ENCODE results near the gene TMEM170A. TPM values are rescaled to one million over a fixed set of nuclear protein-coding genes. Genes with fewer than 3 reads are reported as not detected.

The TMEM170A gene
- total RNA-seq, 2 donors from 2014 or later = 72.7 to 74.8 TPM

- H3K4me3 ChIP-seq (ENCODE audit: low read length) = peak overlapping the region; percentile 92
- DNase-seq = no peak
- peak overlapping the region; percentile 91 for H3K27ac Mint-ChIP-seq
- peak overlapping the region; percentile 88 for H3K4me3 Mint-ChIP-seq
- H3K9me3 ChIP-seq (ENCODE audit: control insufficient read depth, low read length) = no peaks in the 10 kb centered on the region
- H3K4me1 Mint-ChIP-seq = peaks cover 40% of the 10 kb centered on the region
- peaks cover 11% of the 10 kb centered on the region for H3K36me3 Mint-ChIP-seq (ENCODE audit: low read depth)
- no peaks in the 10 kb centered on the region for H3K27me3 ChIP-seq (ENCODE audit: control insufficient read depth, insufficient read depth, low read length, poor library complexity, severe bottlenecking)
- no peaks in the 10 kb centered on the region for H3K27me3 Mint-ChIP-seq (ENCODE audit: insufficient read depth)
- H3K9me3 Mint-ChIP-seq = peaks cover 2% of the 10 kb centered on the region
- no peak overlapping the region for H3K27ac ChIP-seq (ENCODE audit: low read depth, low read length)
- peaks cover 5% of the 10 kb centered on the region for H3K4me1 ChIP-seq (ENCODE audit: control insufficient read depth, insufficient read depth, low read length)
- peaks cover 11% of the 10 kb centered on the region for H3K36me3 ChIP-seq (ENCODE audit: control insufficient read depth, insufficient read depth, low read length)
- 83 to 84% methylated on average over 2 of the region's 2 CpGs for WGBS, 2 experiments (ENCODE audit: insufficient coverage in 1 of 2, insufficient read length in 1 of 2)
- H3K9ac ChIP-seq (ENCODE audit: extremely low read depth, low read length, poor library complexity, severe bottlenecking) = no peak overlapping the region
- TF ChIP-seq, protein P1, sequence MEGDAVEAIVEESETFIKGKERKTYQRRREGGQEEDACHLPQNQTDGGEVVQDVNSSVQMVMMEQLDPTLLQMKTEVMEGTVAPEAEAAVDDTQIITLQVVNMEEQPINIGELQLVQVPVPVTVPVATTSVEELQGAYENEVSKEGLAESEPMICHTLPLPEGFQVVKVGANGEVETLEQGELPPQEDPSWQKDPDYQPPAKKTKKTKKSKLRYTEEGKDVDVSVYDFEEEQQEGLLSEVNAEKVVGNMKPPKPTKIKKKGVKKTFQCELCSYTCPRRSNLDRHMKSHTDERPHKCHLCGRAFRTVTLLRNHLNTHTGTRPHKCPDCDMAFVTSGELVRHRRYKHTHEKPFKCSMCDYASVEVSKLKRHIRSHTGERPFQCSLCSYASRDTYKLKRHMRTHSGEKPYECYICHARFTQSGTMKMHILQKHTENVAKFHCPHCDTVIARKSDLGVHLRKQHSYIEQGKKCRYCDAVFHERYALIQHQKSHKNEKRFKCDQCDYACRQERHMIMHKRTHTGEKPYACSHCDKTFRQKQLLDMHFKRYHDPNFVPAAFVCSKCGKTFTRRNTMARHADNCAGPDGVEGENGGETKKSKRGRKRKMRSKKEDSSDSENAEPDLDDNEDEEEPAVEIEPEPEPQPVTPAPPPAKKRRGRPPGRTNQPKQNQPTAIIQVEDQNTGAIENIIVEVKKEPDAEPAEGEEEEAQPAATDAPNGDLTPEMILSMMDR (conservative IDR thresholded peaks at IDR 0.05) = no peak
Observed at GRCh38 chr16:75462806-75463205, 1.7 kb downstream of the TMEM170A start.

DNA sequence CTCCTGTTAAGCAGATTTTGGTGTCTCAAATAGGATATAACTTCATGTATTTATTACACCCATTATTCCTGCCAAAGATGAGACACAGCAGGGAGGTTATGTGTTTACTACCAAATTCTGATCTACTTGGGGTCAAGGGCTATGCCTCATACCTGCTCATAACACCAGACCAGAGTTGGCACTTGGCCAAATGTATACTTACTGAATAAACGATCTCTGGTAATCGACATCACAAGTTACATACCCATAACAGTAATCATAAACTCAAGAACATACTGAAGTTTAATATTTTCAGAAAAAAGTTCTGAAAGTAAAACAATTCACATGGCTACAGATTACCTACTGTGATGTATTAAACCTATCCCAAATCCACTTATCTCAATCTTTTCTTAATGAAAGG is 2.9 kb downstream of the TMEM170A start:
- H3K27me3 Mint-ChIP-seq (ENCODE audit: insufficient read depth) = no peaks in the 10 kb centered on the region
- Histone ChIP-seq H3K36me3 (ENCODE audit: control insufficient read depth, insufficient read depth, low read length) (peaks cover 11% of the 10 kb centered on the region), H3K9me3 (ENCODE audit: control insufficient read depth, low read length) (no peaks in the 10 kb centered on the region), H3K27ac (ENCODE audit: low read depth, low read length) (no peak overlapping the region), H3K27me3 (ENCODE audit: control insufficient read depth, insufficient read depth, low read length, poor library complexity, severe bottlenecking) (no peaks in the 10 kb centered on the region), H3K9ac (ENCODE audit: extremely low read depth, low read length, poor library complexity, severe bottlenecking) (no peak overlapping the region), H3K4me1 (ENCODE audit: control insufficient read depth, insufficient read depth, low read length) (peaks cover 16% of the 10 kb centered on the region), H3K4me3 (ENCODE audit: low read length) (peak overlapping the region; percentile 63)
- peaks cover 11% of the 10 kb centered on the region for H3K36me3 Mint-ChIP-seq (ENCODE audit: low read depth)
- H3K9me3 Mint-ChIP-seq = peaks cover 2% of the 10 kb centered on the region
- TF ChIP-seq, protein P1 (conservative IDR thresholded peaks at IDR 0.05) = no peak
- 82 to 100% methylated on average over 2 of the region's 2 CpGs for WGBS, 2 experiments (ENCODE audit: insufficient coverage in 1 of 2, insufficient read length in 1 of 2)
- no peak overlapping the region for H3K4me3 Mint-ChIP-seq
- H3K27ac Mint-ChIP-seq = no peak overlapping the region
- peaks cover 52% of the 10 kb centered on the region for H3K4me1 Mint-ChIP-seq
- DNase-seq = no peak

GRCh38 chr16:75460446-75460845 is 4.0 kb downstream of the TMEM170A start:
- Mint-ChIP-seq H3K36me3 (ENCODE audit: low read depth) (peaks cover 11% of the 10 kb centered on the region), H3K4me3 (no peak overlapping the region), H3K27me3 (ENCODE audit: insufficient read depth) (no peaks in the 10 kb centered on the region), H3K9me3 (peaks cover 2% of the 10 kb centered on the region), H3K27ac (peak overlapping the region; percentile 56), H3K4me1 (peaks cover 63% of the 10 kb centered on the region)
- TF ChIP-seq, protein P1 (conservative IDR thresholded peaks at IDR 0.05) = no peak
- no peaks in the 10 kb centered on the region for H3K27me3 ChIP-seq (ENCODE audit: control insufficient read depth, insufficient read depth, low read length, poor library complexity, severe bottlenecking)
- no peak overlapping the region for H3K9ac ChIP-seq (ENCODE audit: extremely low read depth, low read length, poor library complexity, severe bottlenecking)
- H3K27ac ChIP-seq (ENCODE audit: low read depth, low read length) = no peak overlapping the region
- H3K36me3 ChIP-seq (ENCODE audit: control insufficient read depth, insufficient read depth, low read length) = peaks cover 11% of the 10 kb centered on the region
- 55% methylated on average over 1 of the region's 1 CpG; no CpG with 5 or more reads in 1 of the 2 experiments for WGBS, 2 experiments (ENCODE audit: insufficient coverage in 1 of 2, insufficient read length in 1 of 2)
- H3K9me3 ChIP-seq (ENCODE audit: control insufficient read depth, low read length) = no peaks in the 10 kb centered on the region
- H3K4me1 ChIP-seq (ENCODE audit: control insufficient read depth, insufficient read depth, low read length) = peaks cover 20% of the 10 kb centered on the region
- no peak for DNase-seq
- H3K4me3 ChIP-seq (ENCODE audit: low read length) = no peak overlapping the region

Measured in endodermal cell (in vitro differentiated cells).